Measurements from ENCODE around the gene SEM1.
"Not testable (repeated sequence)": the region's sequence is repeated elsewhere in the genome, so short reads cannot be mapped to it uniquely, and the experiment has no call there.

Gene SEM1

DNA sequence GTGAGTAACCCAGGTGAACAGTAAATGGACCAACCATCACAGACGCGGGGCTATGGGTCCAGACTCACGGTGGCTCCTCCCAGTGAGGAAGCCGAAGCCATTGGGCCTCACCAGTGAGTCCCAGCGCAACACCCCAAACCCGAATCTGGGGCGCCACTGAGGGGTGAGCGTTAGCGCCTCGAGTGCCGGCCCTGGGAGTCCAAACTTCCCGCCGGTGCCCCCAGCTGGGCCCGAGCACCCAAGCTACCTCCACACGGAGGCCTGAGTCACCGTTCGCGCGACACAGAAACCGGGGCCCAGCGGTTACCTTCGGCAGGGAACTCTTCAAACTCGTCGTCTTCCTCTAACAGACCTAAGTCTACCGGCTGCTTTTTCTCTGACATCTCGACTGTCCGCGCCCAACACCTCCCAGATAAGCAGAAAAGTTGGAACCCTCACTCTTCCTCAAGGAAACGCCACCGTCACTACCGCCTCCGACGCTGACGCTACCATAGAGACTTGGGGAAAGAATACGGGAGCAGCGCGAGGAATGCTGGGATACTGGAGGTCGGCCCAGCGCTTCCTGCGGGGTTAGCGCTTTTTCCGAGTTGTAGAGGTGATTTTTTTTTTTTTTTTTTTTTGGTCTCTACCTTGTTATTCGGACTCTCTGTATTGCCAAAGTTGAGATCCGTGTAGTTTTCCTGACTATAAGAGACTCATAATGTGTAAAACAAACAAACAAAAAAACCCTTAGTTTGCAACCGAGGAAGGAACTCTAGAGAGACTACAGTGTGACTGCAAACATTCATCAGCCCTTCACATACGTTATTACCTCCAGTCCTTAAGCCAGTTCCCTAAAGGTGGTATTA is at the start of gene SEM1:
Gene SEM1 (minus strand): TSS at position 466 of the 848 bp plus-strand sequence. CDS start 83 bp downstream, at position 383.
- peak; percentile 88 for DNase-seq

DNA sequence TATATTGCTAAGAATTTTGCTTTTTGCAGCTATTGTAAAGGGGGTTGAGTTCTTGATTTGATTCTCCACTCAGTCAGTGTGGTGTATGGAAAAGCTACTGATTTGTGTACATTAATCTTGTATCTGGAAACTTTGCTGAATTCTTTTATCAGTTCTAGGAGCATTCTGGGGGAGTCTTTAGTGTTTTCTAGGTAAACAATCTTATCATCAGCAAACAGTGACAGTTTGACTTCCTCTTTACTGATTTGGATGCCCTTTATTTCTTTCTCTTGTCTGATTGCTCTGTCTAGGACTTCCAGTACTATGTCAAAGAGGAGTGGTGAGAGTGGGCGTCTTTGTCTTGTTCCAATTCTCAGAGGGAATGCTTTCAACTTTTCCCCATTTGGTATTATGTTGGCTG is 48.2 kb upstream of the SEM1 start:
- not testable (repeated sequence) for DNase-seq

DNA sequence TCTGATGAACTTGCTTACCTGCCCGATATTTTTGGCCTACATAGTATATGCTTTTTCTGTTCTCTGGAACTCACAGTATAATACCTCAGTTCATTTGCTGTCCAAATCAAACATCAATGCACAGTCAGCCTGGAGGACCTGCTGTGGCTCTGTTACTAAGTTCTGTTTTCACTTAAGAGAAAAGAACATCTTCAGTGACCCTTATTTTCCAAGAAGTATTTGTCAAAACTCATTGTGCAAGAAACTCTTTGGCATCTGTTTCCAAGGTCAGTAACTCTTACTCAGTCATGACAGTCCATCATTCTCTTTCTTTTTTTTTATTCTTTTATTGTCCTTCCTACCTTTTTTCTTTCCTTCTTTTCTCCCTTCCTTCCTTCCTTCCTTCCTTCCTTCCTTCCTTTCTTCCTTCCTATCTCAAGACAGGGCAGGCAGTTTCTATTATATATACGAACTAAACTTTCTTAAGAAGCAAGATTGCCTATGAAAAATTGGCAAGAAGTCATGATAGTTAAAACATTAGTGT is 37.8 kb upstream of the SEM1 start:
- no peak for DNase-seq

DNA sequence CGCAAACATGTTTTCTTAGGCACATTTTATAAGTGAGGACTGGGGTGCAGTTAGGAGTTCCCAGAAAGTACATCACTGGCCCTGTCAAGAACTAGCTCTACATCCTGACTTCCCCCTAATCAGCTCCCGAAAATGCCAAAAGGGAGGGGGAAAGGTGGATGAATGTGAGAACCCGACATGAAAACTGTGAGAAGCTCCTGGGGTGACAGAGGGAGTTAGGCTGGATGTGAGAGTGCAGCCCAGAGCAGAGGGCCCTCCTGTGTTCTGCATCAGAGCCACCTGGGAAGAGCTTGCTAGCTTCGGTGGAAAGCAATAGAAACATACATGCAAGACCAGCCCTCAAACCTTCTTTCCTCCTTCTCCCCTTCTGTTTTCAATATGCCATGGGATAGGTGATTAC is 30.5 kb upstream of the SEM1 start:
- DNase-seq, result no peak

DNA sequence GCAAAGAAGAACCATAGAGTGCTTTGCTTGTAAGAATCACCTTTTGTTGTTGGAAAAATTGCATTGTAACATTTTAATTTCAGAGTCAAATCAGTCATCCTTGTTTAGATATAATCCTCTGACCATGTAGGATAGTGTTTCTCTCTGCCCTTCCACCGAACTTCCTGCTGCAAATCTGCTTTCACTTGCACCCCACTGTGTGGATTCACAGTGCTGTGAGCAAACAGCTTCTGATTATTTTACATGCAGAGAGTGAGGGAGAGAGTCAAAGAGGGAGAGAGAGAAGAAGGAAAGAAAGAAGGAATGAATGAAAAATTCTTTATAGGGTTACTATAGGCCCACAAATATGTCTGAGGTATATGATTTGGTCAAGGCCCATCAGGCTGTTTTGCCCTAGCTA is 30.0 kb upstream of the SEM1 start:
- DNase-seq, result no peak

DNA sequence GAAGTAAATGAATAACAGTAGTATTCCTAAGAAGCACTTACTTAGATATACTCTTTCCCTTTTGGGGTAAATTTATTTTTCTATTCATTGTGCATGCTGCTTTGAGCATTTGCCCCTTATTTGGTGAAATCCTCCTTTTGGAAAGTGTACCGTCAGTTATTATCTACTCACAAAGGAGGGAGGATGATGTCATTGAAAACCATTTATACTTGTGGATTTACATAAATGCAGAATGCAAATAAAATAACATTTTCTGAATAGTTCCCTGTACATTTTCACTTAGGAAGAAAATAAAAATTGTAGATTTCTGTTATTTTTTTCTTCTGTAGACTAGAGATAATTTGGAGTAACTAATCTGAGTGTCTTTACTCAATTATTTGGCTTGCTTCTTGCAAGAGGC is 29.5 kb upstream of the SEM1 start:
- DNase-seq, result no peak

DNA sequence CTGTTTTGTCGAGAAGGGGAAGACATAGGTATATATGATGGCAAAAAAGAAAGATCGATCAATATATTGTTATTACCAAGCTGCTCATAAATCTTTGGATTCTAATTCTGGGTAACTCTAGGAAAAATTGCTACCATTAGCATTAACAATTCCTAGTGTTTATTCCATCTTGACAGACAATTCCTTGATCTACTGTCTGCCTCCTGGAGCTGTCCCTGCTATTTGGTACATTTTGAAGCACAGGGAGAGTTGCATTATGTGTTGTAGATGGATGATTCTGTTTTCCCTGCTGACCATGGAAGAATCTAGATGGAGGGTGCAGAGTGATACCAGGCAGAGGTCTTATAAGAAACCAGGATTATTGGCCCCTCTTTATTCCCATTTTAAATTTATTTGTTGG is 29.1 kb upstream of the SEM1 start:
- no peak for DNase-seq

DNA sequence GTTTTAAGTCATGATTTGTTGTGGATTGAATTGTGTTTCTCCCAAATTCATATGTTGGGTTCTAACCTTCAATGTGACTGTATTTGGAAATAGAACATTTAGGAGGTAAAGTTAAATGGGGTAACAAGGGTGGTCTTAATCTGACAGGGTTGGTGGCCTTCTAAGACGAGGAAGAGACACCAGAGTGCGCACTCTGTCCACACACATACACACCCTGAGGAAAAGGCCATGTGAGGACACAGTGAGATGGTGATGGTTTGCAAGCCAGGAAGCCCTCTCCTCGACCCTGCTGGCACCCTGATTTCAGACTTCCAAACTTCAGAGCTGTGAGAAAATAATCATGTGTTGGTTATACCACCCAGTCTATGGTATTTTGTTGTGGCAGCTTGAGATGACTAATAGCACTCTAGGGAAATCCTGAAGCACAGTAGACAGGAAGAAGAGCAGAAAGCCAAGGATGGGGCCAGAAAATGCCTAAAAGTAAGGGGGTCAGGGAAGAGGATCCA is 28.0 kb upstream of the SEM1 start:
- DNase-seq, result no peak

DNA sequence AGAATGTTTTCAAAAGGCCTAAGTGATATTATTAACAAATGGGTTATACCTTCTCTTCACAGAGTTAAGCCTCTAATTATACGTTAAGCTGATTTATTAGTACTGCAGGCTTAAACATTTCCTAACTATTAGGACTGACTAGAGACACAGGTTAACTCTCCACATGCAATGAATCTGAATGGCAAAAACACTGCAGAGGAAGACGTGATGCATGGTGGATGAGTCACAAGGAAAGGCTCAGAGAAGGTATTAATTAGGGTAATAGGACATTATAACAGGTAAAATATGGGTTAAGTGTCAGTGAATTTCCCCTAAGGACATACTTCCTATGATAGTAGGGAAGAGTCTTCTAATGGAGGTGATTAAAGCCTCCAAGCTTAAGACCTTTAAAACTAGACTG is 24.7 kb upstream of the SEM1 start:
- DNase-seq, result peak; percentile 56

DNA sequence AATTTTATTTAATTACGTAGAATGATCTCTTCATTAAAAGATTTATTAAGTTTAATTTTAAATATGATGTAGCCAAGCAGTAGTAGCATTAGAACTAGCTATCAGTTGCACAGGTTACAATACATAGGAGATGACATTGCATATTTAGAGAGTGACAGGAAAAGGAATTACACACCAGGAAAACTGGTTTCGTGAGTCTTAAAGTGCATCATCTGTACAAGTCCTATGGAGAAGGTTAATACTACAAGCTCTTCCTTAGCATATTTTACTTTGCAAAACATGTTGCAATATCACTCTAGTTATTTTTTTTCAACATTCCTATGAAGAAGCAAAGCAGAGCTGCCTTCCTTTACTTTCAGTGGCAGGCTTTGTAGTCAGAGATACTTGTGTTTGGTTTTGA is 20.2 kb upstream of the SEM1 start:
- DNase-seq, result no peak

DNA sequence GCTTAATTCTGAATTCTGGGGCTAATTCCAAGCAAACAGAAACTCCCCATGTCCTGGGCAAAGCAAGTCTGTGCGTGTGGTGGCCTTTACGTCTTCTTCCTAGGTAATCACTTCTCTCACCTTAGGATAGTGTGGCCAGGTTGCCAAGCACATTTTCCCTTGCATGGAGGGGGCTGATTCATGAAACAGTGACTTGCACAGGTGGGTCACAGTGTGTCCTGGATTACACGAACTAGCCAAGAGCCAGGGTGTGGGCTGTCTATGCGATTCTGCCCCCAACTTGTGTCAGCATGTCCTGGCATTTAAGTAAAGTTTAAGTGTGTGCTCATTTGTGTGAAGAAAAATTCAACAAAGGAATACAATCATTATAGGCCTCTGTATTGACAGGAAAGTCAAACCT is 18.5 kb upstream of the SEM1 start:
- DNase-seq, result no peak

DNA sequence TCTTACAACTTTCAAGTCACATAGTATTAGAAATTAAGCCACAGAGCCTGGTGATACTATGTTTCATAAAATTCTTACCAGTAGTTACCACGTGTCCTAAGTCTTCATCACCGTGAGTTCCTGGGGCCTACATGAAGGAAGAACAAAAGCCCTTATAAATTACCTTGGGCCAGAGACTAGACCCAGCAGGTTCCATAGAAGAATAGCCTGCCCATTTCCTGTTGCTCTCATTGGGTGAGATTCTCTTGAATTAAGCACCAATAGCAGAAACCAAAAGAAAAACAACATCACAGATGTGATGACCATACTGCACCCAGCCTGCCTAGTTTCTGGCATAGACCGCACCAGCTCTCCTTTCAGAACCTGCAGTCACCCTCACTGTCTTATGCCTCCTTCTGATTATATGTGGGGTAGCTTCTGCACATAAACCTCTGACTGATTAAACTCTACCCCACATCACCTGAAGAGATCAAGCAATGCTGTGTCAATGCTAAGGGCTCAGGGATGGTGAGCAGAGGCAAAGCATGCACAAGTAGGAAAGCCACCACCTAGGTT is 18.0 kb upstream of the SEM1 start:
- DNase-seq, result no peak

DNA sequence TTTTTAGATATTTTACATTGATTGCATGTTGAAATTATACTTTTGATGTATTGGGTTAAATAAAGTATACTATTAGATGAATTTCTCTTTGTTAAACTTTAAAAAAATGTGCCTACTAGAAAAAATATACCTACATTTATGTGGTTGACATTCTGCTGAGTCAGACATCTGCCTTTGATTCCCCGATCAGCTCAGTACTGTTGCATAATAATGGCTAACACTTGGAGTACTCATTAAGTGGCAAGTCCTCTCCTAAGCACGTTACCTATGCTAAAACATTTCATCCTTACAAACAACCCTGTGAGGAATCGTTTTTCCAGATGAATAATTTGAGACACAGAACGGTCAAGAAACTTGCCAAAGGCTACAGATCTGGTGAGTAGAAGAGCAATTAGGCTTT is 14.0 kb upstream of the SEM1 start:
- no peak for DNase-seq

DNA sequence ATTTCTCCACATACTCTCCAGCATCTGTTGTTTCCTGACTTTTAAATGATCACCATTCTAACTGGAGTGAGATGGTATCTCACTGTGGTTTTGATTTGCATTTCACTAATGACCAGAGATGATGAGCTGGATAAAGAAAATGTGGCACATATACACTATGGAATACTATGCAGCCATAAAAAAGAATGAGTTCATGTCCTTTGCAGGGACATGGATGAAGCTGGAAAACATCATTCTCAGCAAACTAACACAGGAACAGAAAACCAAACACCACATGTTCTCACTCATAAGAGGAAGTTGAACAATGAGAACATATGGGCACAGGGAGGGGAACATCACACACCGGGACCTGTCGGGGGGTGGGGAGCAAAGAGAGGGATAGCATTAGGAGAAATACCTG is 13.3 kb upstream of the SEM1 start:
- not testable (repeated sequence) for DNase-seq

DNA sequence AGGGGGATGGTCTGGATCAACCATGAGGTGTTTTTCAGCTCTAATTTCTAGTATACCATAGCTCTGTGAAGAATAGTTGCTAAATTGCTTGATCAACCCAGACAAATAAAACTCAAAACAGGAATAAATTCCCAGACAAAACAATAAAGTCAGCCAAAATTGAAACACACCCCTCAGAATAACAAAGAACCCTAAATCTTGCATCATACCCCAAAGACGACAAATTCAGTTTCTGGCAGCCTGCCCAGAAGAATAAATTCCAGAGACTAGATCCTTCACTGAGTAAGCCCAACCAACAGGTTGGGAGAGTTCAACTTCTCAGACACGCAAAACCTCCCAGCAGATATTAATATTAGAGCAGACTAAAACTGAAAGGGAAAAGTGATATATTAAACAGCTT is 11.2 kb upstream of the SEM1 start:
- DNase-seq, result no peak

DNA sequence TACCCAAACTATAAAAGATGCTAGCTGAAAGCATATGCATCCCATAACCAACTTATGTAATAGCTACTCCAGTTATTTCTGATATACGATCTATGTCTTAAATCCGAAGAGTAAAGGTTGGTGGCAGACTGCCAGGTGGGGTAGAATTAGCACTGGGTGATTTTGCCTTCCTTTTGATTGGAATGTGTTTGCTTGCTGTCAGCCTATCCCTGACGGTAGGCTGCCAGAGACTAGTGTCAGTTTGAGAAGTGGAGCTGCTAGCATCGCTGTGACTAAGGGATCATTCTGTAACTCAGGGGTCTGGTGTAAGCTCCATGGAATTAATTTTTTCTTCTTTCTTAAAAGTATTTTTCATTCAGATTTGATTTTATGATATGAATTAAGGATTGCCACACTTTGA is 9.5 kb upstream of the SEM1 start:
- no peak for DNase-seq

DNA sequence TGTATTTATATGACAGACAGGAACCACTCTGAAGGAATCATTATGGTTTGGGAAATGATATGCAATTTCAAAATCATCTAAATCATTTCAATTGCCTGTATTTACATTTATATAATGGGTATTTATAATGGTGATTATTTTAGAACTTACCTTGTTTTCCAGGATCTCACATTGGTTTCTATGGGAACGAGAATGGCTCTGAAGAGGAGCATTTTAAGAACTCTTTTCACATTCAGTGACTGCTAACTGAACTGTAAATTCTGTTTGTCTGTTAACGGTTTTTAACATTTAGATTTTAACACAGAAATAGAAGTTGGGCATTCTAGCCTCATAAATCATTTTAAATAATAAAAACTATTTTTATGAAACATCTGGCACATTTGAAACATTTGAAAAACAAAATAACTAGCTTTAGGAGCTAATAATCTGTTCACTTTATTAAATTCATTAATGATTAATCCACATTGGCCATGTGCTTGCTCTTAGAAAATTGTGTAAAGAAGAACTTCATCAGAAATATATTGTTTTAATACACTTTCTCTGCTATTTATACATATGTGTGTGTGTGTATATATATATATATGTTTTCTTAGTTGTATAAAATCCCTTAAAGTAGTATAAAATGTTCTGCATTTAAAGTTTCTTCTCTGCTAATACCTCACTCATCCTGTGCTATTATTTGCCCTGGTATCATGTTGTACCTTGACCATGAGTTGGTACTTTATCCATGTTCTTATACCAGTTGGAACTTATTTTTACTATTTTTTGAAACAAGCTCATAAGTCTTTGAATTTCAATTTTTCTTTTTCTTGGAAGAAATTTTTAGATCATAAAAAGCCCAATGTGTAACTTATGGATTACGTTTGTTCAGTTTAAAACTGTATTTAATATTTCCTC is 8.7 kb upstream of the SEM1 start:
- no peak for DNase-seq

DNA sequence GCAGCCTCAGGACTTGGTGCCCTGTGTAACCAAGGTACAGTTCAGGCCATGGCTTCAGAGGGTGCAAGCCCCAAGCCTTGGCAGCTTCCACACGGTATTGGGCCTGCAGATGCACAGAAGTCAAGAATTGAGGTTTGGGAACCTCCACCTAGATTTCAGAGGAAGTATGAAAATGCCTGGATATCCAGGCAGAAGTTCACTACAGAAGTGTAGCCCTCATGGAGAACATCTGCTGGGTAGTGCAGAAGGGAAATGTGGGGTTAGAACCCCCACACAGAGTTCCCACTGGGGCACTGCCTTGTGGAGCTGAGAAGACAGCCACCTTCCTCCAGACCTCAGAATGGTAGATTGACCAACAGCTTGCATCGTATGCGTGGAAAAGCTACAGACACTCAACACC is 3.4 kb upstream of the SEM1 start:
- no peak for DNase-seq

DNA sequence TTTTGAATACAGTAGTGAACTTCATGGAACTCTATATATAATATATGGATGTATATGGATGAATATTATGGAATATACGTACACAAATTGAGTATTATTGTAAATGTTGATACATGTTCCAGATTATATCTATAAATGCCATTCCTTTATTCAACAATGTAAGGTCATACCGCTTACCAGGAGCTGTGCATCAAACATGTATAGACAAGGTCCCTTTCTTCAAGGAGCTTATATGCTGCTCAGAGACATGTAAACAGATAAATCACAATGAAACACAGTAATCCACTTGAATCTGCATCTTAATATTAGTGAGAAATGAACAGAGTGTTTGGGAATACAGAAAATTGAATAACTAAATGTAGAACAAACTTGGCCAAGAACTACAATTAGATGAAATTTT is 898 bp upstream of the SEM1 start:
- no peak for DNase-seq

DNA sequence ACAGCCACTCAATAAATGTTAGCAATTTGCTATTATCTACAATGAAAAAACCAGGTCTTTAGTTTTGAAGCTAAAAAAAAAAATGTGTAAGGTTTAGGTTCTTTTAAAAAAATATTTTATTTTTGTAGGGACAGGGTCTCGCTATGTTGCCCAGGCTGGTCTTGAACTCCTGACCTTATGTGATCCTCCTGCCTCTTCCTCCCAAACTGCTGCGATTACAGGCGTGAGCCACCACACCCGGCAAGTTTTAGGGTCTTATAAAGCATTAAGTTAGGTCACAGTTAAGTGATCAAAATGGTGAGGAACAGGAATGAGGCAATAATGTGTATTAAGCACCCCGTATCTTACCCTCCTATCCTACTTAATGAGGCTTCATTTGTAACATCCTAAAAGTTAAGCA is 774 bp downstream of the SEM1 start:
- no peak for DNase-seq

DNA sequence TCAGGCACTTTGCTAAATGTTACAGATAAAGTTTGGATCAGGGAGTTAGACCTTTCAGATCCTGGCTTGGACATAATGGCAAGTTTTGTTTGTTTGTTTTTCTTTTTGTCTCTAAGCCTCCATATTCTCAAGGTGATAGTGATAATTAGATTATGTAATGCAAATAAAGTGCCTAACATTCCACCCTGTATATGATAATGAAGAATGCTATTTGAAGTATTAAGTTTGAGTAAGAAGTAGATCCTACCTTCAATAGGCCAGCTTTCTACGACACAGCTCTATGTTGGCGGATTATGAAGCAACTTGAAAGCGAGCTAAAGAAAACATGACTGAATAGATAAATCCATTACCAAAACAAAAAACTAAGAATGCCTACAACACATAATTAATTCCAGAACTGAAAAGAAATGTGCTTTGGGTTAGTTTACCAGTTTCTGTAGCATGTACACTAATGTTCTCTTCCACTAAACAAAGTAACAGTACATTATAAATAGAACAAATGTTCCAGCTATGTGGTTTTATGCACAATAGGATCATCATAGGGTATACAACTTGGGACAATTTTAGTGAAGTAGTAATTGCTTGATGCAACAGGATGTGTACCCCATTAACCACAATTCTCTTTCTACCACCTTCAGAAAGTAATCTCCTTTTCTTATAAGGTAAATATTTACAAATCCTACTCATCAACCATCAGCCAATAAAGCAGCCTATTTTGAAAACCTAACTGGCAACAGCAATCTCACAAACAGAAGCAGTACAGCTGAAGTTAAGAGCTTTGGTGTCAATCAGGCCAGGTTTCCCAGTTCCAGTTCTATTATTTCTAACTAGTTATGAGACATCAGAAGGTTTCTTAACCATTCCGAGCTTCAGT is 1.5 kb downstream of the SEM1 start:
- DNase-seq, result no peak

DNA sequence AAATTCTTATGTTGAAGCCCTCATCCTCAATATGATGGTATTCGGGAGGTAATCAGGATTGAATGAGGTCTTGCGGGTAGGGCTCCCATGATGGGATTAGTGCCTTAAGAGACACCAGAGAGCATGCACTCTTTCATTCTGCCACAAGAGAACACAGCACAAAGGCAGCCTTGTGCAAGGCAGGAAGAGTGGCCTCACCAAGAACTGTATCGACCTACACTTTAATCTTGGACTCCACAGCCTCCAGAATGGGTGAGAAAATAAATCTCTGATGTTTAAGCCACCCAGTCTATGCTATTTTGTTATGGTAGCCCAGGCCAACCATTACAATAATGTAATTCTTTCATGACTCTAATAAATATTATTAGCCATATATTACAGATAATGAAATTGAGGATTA is 8.4 kb downstream of the SEM1 start:
- DNase-seq, result peak; percentile 55
